Measurements from ENCODE around the gene SLC23A3. TPM values are rescaled to one million over a fixed set of nuclear protein-coding genes. Genes with fewer than 3 reads are reported as not detected.

Gene SLC23A3
- total and polyA plus RNA-seq, 9 of the 15 experiments (the other 6 are each of a cell fraction or from before 2014, with no cell fraction given): 0.06 to 0.64 (median 0.16) TPM

- H3K79me2 ChIP-seq (ENCODE audit: control insufficient read depth, insufficient read depth, low read length): no peaks in the 10 kb centered on the region
- WGBS (ENCODE audit: insufficient coverage, low coverage, missing lambda C conversion rate): 40% methylated on average over 7 of the region's 10 CpGs
- H3K27ac ChIP-seq (ENCODE audit: extremely low read depth, low read depth, low read length): no peak overlapping the region
- no peak for FAIRE-seq
- no peaks in the 10 kb centered on the region for H3K27me3 ChIP-seq (ENCODE audit: control insufficient read depth in 2 of 2, insufficient read depth in 2 of 2, low read length in 2 of 2)
- peak; percentile 65; the same call in 1 of the 2 replicates for TF ChIP-seq BCOR (IDR thresholded peaks at IDR 0.05)
- 0 out of 4 replicates have a peak, but pooled peaks have one; percentile 11 to 24 for TF ChIP-seq KDM1A (IDR thresholded peaks at IDR 0.05)
- no peak for TF ChIP-seq THRA (IDR thresholded peaks at IDR 0.05)
- no peak for ATAC-seq
- in situ Hi-C loops (cut with MboI) (no loop called here), intact Hi-C loops (cut with micrococcal nuclease) (no loop called here)
- no peaks in the 10 kb centered on the region for H3K9me1 ChIP-seq (ENCODE audit: control insufficient read depth, insufficient read depth, low read length)
- no peaks in the 10 kb centered on the region for H4K20me1 ChIP-seq (replicated peaks; ENCODE audit: control insufficient read depth, insufficient read depth, low read length)
- no peak overlapping the region for H2AFZ ChIP-seq (ENCODE audit: low read depth, low read length)
- H3K36me3 ChIP-seq (ENCODE audit: control insufficient read depth, insufficient read depth, low read length): no peaks in the 10 kb centered on the region
- no peak overlapping the region for H3K4me3 ChIP-seq
- peaks cover 6 to 8% of the 10 kb centered on the region in 2 experiments; a peak in 4 of 5 replicates for H3K4me1 ChIP-seq (replicated peaks in 1 of 2; ENCODE audit: control insufficient read depth in 2 of 2, insufficient read depth in 2 of 2, low read length in 2 of 2)
- BruUV-seq (replicated peaks): no TSS peak
- H3K9me3 ChIP-seq (replicated peaks; ENCODE audit: control insufficient read depth, insufficient read depth, low read depth, low read length): no peaks in the 10 kb centered on the region
- ChIA-PET CTCF (ENCODE audit: low intra/inter-chr PET ratio) (no interaction called here), POLR2A (interaction anchor here (1.3 kb wide), 1 partner anchor 12 kb away, joined by 3 read pairs; no protein-coding TSS in a partner anchor)
- DNase-seq (ENCODE audit: extremely low read depth in 1 of 4, low spot score in 3 of 4): no peak
- H3K9ac ChIP-seq (ENCODE audit: insufficient read depth in 1 of 2, low read depth in 2 of 2, low read length in 2 of 2): no peak overlapping the region
- no peak overlapping the region for H3K4me2 ChIP-seq (ENCODE audit: insufficient read depth, low read length)
These were observed 4.5 kb downstream of the SLC23A3 start for GRCh38 chr2:219165058-219165911.
